A549 treated with AZD9567 at 1 μM for 4 hours (cell line): Measurements from ENCODE around the gene RPS6KB2. TPM values are rescaled to one million over a fixed set of nuclear protein-coding genes. Genes with fewer than 3 reads are reported as not detected.

Source experiments
- total RNA-seq: library from RNA; stranded (reverse); fragments of 200-300 nt; extraction: Qiagen RNA extraction; gene quantifications from 5 replicates; pipeline ENCODE4 v1.2.3, GENCODE V29; 2022; ENCODE audit not compliant: insufficient read depth

Gene RPS6KB2
- total RNA-seq: 46.8 to 55.2 TPM (median 50.2 TPM) in 5 replicates

GRCh38 chr11:67428052-67429001 is at the start of gene RPS6KB2:
TSS of gene RPS6KB2 (plus strand) at chr11:67428494. CDS start at chr11:67428546, 52 bp downstream.

DNA sequence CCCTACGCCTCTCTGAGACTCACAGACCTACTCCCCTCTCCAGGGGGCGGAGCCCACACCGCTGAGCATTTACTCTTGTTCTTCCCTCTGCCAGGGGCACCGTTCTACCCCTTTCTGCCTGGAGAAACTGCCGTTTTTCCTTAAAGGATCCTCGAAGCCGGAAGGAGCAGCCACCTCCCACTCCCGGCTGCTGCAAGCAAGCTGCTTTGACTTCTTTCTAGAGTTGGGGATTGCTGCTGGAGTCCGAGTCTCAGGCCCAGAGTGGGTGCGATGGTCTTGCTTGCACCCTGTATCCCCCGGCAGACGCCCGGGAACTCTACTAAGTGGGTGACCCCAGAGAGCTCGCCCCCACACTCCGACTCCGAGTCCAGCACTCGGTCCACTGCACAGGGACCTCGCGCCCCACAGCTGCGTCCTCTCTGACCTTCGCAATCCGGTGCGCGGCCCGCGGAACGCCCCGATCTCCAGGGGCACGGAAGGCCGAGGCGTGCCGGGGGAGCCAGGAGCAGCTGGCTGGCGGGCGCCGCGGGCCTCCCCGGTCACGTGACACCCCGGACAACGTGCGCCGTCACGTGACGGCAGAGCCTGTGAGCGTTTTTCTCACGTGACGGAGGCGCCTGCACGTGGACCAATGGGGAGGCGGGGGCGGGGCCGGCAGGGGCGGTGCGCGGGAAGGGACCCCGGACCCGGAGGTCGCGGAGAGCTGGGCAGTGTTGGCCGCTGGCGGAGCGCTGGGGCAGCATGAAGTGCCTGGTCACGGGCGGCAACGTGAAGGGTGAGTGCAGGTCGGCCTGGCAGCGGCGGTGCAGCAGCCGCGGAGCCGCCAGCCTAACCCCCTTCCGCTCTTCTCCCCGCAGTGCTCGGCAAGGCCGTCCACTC is 36.8 kb upstream of the RPS6KB2 start, which contains the start of gene RAD9A:
Gene RAD9A, plus strand, starts transcription at position 683 of the 879 bp plus-strand sequence. Its CDS starts 59 bp downstream, at position 742.

GRCh38 chr11:67401495-67402191 is 26.7 kb upstream of the RPS6KB2 start, which contains the start of gene PPP1CA:
TSS of gene PPP1CA (minus strand) at chr11:67401858. CDS start at chr11:67401782, 76 bp downstream.

GRCh38 chr11:67415501-67416304 is 12.6 kb upstream of the RPS6KB2 start, which contains the start of gene CARNS1:
TSS of gene CARNS1 (plus strand) at chr11:67415678. CDS start at chr11:67416200, 522 bp downstream.

GRCh38 chr11:67437082-67437808 is 9.0 kb downstream of the RPS6KB2 start, which contains the start of gene PTPRCAP:
TSS of gene PTPRCAP (minus strand) at chr11:67437682. CDS start at chr11:67437619, 63 bp downstream.

DNA sequence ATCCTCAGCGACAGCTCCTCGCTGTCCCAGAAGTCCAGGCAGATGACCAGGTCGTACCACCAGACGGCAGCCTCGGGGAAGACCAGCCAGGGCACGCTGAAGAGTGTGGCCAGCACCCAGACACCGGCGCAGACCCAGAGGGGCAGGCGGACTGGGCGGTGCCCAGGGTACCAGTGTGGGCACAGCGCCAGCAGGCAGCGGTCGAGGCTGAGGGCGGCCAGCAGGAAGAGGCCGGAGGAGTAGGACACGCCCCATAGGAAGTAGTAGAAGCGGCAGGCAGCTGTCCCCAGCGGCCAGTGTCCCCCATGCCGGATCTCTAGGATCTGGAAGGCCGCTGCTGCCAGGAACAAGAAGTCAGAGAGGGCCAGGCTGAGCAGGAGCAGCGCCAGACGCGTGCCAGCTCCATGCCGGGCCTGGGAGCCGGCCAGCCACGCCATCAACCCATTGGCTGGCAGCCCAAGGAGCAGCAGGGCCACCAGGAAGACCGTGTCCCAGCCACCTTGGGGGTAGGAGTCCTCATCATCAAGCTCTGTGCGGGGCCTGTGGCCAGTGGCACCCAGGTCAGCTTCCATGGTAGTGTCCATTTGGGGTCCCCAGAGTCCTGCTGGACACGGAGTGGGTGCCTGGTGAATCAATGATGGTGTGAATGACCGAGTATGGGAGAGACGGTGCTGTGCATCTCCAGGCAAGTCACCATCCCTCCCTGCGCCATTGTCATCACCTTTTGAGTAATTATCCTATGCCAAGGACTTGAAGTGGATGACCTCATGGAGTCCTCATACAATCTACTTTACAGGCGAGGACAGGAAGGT is 24.1 kb downstream of the RPS6KB2 start, which contains the start of gene GPR152:
Gene GPR152, minus strand, starts transcription at position 589 of the 812 bp plus-strand sequence. Its CDS starts 5 bp downstream, at position 584.

GRCh38 chr11:67455054-67455453 is 26.8 kb downstream of the RPS6KB2 start, which contains the start of gene CABP4:
TSS of gene CABP4 (plus strand) at chr11:67455354. CDS start at chr11:67455424, 70 bp downstream.

DNA sequence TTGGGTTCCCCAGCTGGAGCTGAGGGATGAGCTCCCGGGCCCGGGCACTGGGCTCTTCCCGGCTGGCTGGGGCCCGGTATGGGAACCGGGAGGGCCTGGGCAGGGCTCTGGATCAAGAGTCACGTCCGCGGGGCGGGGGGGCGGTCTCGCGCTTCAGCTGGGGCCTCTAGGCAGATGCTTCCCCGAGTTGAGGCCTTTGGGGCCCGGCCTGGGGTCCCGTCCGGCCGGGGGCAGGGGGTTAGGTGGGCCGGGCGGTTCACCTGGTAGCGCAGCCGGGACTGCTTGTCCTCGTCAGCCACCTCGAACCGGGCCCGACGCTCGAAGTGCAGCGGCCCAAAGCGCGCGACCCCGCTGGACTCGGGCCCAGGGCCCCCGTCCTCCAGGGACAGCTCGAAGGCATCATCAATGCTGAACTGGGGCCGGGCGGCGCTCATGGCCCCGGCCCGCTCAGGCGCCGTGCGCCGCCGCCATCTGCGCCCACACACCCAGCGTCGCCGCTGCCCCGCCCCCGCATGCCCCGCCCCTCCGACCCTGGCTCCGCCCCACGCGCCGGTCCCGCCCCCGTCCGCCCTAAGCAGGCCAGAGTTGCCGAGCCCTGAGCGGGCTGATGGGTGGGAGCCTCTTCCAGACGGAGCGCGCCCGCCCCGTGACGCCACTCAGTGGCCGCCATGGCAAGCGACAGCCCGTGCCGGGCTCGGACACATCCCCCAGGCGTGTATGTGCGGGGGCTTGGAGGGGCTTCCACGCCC is 40.6 kb downstream of the RPS6KB2 start, which contains the start of gene TMEM134:
Gene TMEM134, minus strand, starts transcription at position 493 of the 749 bp plus-strand sequence. Its CDS starts 59 bp downstream, at position 434.

GRCh38 chr11:67482827-67483798 is 54.8 kb downstream of the RPS6KB2 start, which contains the start of gene AIP:
TSS of gene AIP (plus strand) at chr11:67483026. CDS start at chr11:67483159, 133 bp downstream.

Other genes with a start within 250 kb of the RPS6KB2 start
- 36.6 to 43.3 TPM (median 41.4 TPM) in 5 replicates for gene GRK2, start 162.0 kb upstream of the RPS6KB2 start, total RNA-seq
- gene ANKRD13D, start 139.2 kb upstream of the RPS6KB2 start, total RNA-seq: 24.8 to 27.6 TPM (median 26.4 TPM) in 5 replicates
- gene SSH3, start 125.0 kb upstream of the RPS6KB2 start, total RNA-seq: 15.9 to 30.1 TPM (median 26.4 TPM) in 5 replicates
- 167 to 237 TPM (median 225 TPM) in 5 replicates for gene POLD4, start 74.9 kb upstream of the RPS6KB2 start, total RNA-seq
- 22.8 to 42.8 TPM (median 40.4 TPM) in 5 replicates for gene CLCF1, start 54.9 kb upstream of the RPS6KB2 start, total RNA-seq
- 22.4 to 31.6 TPM (median 29.7 TPM) in 5 replicates for gene RAD9A, start 36.5 kb upstream of the RPS6KB2 start, total RNA-seq
- 263 to 306 TPM (median 277 TPM) in 5 replicates for gene PPP1CA, start 26.6 kb upstream of the RPS6KB2 start, total RNA-seq
- 0.08 to 0.17 TPM (median 0.15 TPM) in 3 of 5 replicates, not detected in the others for gene TBC1D10C, start 24.4 kb upstream of the RPS6KB2 start, total RNA-seq
- gene CARNS1, start 12.8 kb upstream of the RPS6KB2 start, total RNA-seq: 0.15 to 0.23 TPM (median 0.17 TPM) in 4 of 5 replicates, not detected in the other
- 0.14 to 0.63 TPM (median 0.43 TPM) in 4 of 5 replicates, not detected in the other for gene PTPRCAP, start 9.2 kb downstream of the RPS6KB2 start, total RNA-seq
- gene CORO1B, start 15.0 kb downstream of the RPS6KB2 start, total RNA-seq: 54.1 to 65.0 TPM (median 59.3 TPM) in 5 replicates
- 0.06 to 0.07 TPM in 2 of 5 replicates, not detected in the others for gene GPR152, start 24.2 kb downstream of the RPS6KB2 start, total RNA-seq
- not detected in 5 replicates for gene CABP4, start 26.9 kb downstream of the RPS6KB2 start, total RNA-seq
- gene TMEM134, start 40.8 kb downstream of the RPS6KB2 start, total RNA-seq: 33.3 to 67.5 TPM (median 61.7 TPM) in 5 replicates
- gene AIP, start 54.5 kb downstream of the RPS6KB2 start, total RNA-seq: 31.9 to 47.6 TPM (median 46.3 TPM) in 5 replicates
- gene PITPNM1, start 76.9 kb downstream of the RPS6KB2 start, total RNA-seq: 25.4 to 46.8 TPM (median 41.3 TPM) in 5 replicates
- 71.4 to 89.7 TPM (median 88.5 TPM) in 5 replicates for gene CDK2AP2, start 79.7 kb downstream of the RPS6KB2 start, total RNA-seq
- not detected in 5 replicates for gene CABP2, start 95.0 kb downstream of the RPS6KB2 start, total RNA-seq
- gene GSTP1, start 155.3 kb downstream of the RPS6KB2 start, total RNA-seq: 1,433 to 1,729 TPM (median 1,718 TPM) in 5 replicates
- gene NDUFV1, start 178.4 kb downstream of the RPS6KB2 start, total RNA-seq: 115 to 157 TPM (median 156 TPM) in 5 replicates
- 3.1 to 17.8 TPM (median 15.7 TPM) in 5 replicates for gene NUDT8, start 201.4 kb downstream of the RPS6KB2 start, total RNA-seq
- not detected in 5 replicates for gene TBX10, start 211.3 kb downstream of the RPS6KB2 start, total RNA-seq
- 0.93 to 1.6 TPM (median 1.2 TPM) in 4 of 5 replicates, not detected in the other for gene ACY3, start 222.2 kb downstream of the RPS6KB2 start, total RNA-seq
- gene ALDH3B2, start 246.1 kb downstream of the RPS6KB2 start, total RNA-seq: 0.06 to 0.18 TPM in 2 of 5 replicates, not detected in the others